Osteocyte (in vitro differentiated cells): Measurements from ENCODE around the gene EIF4E. TPM values are rescaled to one million over a fixed set of nuclear protein-coding genes. Genes with fewer than 3 reads are reported as not detected.
A peak's percentile ranks its signal among the peaks of the same experiment; 100 is the strongest.

Experiments
- DNase-seq: peaks from one replicate; pipeline ENCODE4 v3.0.0; 2021; ENCODE audit warnings: mixed read lengths; ENCODE audit not compliant: unreplicated experiment; ENCODE audit errors: extremely low spot score
- H3K27ac Mint-ChIP-seq: one replicate; pipeline ENCODE4 v1.8.0; 2021; ENCODE audit warnings: mild to moderate bottlenecking, mixed read lengths; ENCODE audit not compliant: unreplicated experiment
- H3K27me3 Mint-ChIP-seq: one replicate; pipeline ENCODE4 v1.8.0; 2021; ENCODE audit warnings: mixed read lengths; ENCODE audit not compliant: unreplicated experiment
- H3K36me3 Mint-ChIP-seq: one replicate; pipeline ENCODE4 v1.8.0; 2021; ENCODE audit warnings: mixed read lengths; ENCODE audit not compliant: unreplicated experiment
- H3K4me1 Mint-ChIP-seq: one replicate; pipeline ENCODE4 v1.8.0; 2021; ENCODE audit warnings: mixed read lengths; ENCODE audit not compliant: unreplicated experiment
- H3K4me3 Mint-ChIP-seq: one replicate; pipeline ENCODE4 v1.8.0; 2021; ENCODE audit warnings: mild to moderate bottlenecking, moderate library complexity, mixed read lengths; ENCODE audit not compliant: unreplicated experiment
- H3K9me3 Mint-ChIP-seq: one replicate; pipeline ENCODE4 v1.8.0; 2021; ENCODE audit warnings: mixed read lengths; ENCODE audit not compliant: unreplicated experiment
- CTCF ChIP-seq: fragments of 200-600 bp; sonication (generic); IDR thresholded peaks from 2 replicates; pipeline ENCODE4 v1.5.0; 2021; ENCODE audit warnings: antibody characterized with exemption, mild to moderate bottlenecking, moderate library complexity
- total RNA-seq: library from RNA; stranded (reverse); gene quantifications from 2 replicates; pipeline ENCODE4 v1.2.1, GENCODE V29; 2021

Gene EIF4E
- total RNA-seq, 1 donor from 2014 or later: 60.6 TPM

- Mint-ChIP-seq H3K4me3 (no peak overlapping the region), H3K36me3 (no peaks in the 10 kb centered on the region), H3K9me3 (no peaks in the 10 kb centered on the region), H3K4me1 (peaks cover 41% of the 10 kb centered on the region), H3K27ac (no peak overlapping the region), H3K27me3 (no peaks in the 10 kb centered on the region)
- TF ChIP-seq CTCF: no peak
- DNase-seq: no peak
Observed at GRCh38 chr4:98908182-98908581, 20.8 kb downstream of the EIF4E start.

GRCh38 chr4:98905839-98906238, 23.1 kb downstream of the EIF4E start:
- Mint-ChIP-seq H3K4me1 (peaks cover 41% of the 10 kb centered on the region), H3K9me3 (no peaks in the 10 kb centered on the region), H3K36me3 (peaks cover 8% of the 10 kb centered on the region), H3K4me3 (no peak overlapping the region), H3K27me3 (no peaks in the 10 kb centered on the region), H3K27ac (peak overlapping the region; percentile 33)
- no peak for TF ChIP-seq CTCF
- no peak for DNase-seq

GRCh38 chr4:98905297-98905696, 23.6 kb downstream of the EIF4E start:
- TF ChIP-seq CTCF: no peak
- H3K36me3 Mint-ChIP-seq: peaks cover 13% of the 10 kb centered on the region
- H3K27ac Mint-ChIP-seq: peak overlapping the region; percentile 31
- no peak overlapping the region for H3K4me3 Mint-ChIP-seq
- H3K4me1 Mint-ChIP-seq: peaks cover 36% of the 10 kb centered on the region
- H3K27me3 Mint-ChIP-seq: no peaks in the 10 kb centered on the region
- H3K9me3 Mint-ChIP-seq: no peaks in the 10 kb centered on the region
- DNase-seq: no peak

GRCh38 chr4:98903963-98904362, 25.0 kb downstream of the EIF4E start:
- DNase-seq: no peak
- Mint-ChIP-seq H3K27me3 (no peaks in the 10 kb centered on the region), H3K4me3 (no peak overlapping the region), H3K4me1 (peaks cover 23% of the 10 kb centered on the region), H3K36me3 (peaks cover 13% of the 10 kb centered on the region), H3K27ac (no peak overlapping the region), H3K9me3 (no peaks in the 10 kb centered on the region)
- no peak for TF ChIP-seq CTCF

- H3K36me3 Mint-ChIP-seq: peaks cover 13% of the 10 kb centered on the region
- H3K4me3 Mint-ChIP-seq: no peak overlapping the region
- no peaks in the 10 kb centered on the region for H3K27me3 Mint-ChIP-seq
- no peak for TF ChIP-seq CTCF
- no peak for DNase-seq
- peaks cover 19% of the 10 kb centered on the region for H3K4me1 Mint-ChIP-seq
- no peak overlapping the region for H3K27ac Mint-ChIP-seq
- H3K9me3 Mint-ChIP-seq: no peaks in the 10 kb centered on the region
Observed at GRCh38 chr4:98903561-98903960, 25.4 kb downstream of the EIF4E start.
